Fibroblast of lung (primary cell): ENCODE measurements around the gene TNS1. TPM values are rescaled to one million over a fixed set of nuclear protein-coding genes. Genes with fewer than 3 reads are reported as not detected.

Experiments used
- DNase-seq, 2 donors: peaks; one replicate each; pipeline versions ENCODE4 v3.0.0 to v3.0.0-alpha.2; 2010; ENCODE audit warnings: low read depth in 2 of 2
- H2AFZ ChIP-seq: 2 replicates; pipeline ENCODE4 v1.5.1; 2012; ENCODE audit warnings: low read length, control low read depth, inconsistent platforms
- H3K27ac ChIP-seq: 2 replicates; pipeline ENCODE4 v1.5.1; 2011; ENCODE audit warnings: low read length, control low read depth; ENCODE audit not compliant: insufficient read depth
- H3K27me3 ChIP-seq: 2 replicates; pipeline ENCODE4 v1.5.1; 2011; ENCODE audit warnings: mild to moderate bottlenecking, low read length; ENCODE audit not compliant: control insufficient read depth, insufficient read depth
- H3K36me3 ChIP-seq: 2 replicates; pipeline ENCODE4 v1.5.1; 2011; ENCODE audit warnings: low read length; ENCODE audit not compliant: control insufficient read depth, insufficient read depth
- H3K4me1 ChIP-seq: 2 replicates; pipeline ENCODE4 v1.5.1; 2011; ENCODE audit warnings: low read length; ENCODE audit not compliant: control insufficient read depth, insufficient read depth; ENCODE audit errors: extremely low read depth
- H3K4me2 ChIP-seq: 2 replicates; pipeline ENCODE4 v1.5.1; 2011; ENCODE audit warnings: low read length, control low read depth; ENCODE audit not compliant: insufficient read depth; ENCODE audit errors: extremely low read depth
- H3K4me3 ChIP-seq, 4 experiments: fragments of 200-600 bp in 1 of 4; sonication (generic) in 1 of 4; replicated peaks in 1 of 4; 2 replicates each; pipeline ENCODE4 v1.5.1; 2011 to 2016; ENCODE audit warnings: low read length in 4 of 4, low read depth in 3 of 4, mild to moderate bottlenecking in 3 of 4, control low read depth in 2 of 4, inconsistent platforms in 1 of 4, mixed read lengths in 1 of 4; ENCODE audit not compliant: insufficient read depth in 1 of 4; ENCODE audit errors: control extremely low read depth in 1 of 4
- H3K79me2 ChIP-seq: 2 replicates; pipeline ENCODE4 v1.5.1; 2012; ENCODE audit warnings: mild to moderate bottlenecking, low read length, inconsistent platforms; ENCODE audit not compliant: control insufficient read depth, insufficient read depth
- H3K9ac ChIP-seq: 2 replicates; pipeline ENCODE4 v1.5.1; 2011; ENCODE audit warnings: mild to moderate bottlenecking, low read length, control low read depth; ENCODE audit not compliant: insufficient read depth
- H3K9me3 ChIP-seq: 2 replicates; pipeline ENCODE4 v1.5.1; 2012; ENCODE audit warnings: low read depth, low read length; ENCODE audit not compliant: control insufficient read depth, insufficient read depth
- H4K20me1 ChIP-seq: 2 replicates; pipeline ENCODE4 v1.5.1; 2011; ENCODE audit warnings: low read length; ENCODE audit not compliant: control insufficient read depth, insufficient read depth; ENCODE audit errors: extremely low read depth
- EZH2 ChIP-seq: IDR thresholded peaks from 2 replicates; pipeline ENCODE4 v1.5.1; 2012; ENCODE audit warnings: low read length, control low read depth, mild to moderate bottlenecking; ENCODE audit errors: missing control alignments
- polyA plus RNA-seq, 2 donors: library from polyadenylated mRNA; depleted of rRNA in 1 of 2; stranded (reverse) in 1 of 2; unstranded in 1 of 2; fragments of >200 nt; gene quantifications; 2 replicates each; pipeline ENCODE4 v1.2.1, GENCODE V29; 2011 to 2012; ENCODE audit warnings: missing spikeins in 1 of 2
- total RNA-seq: library from RNA; depleted of rRNA; stranded (reverse); fragments of >200 nt; gene quantifications from 2 replicates; pipeline ENCODE4 v1.2.1, GENCODE V29; 2014
- TF ChIP-seq, protein P1 (sequence below), 2 donors: IDR thresholded peaks in 1 of 2; conservative IDR thresholded peaks in 1 of 2; 1 replicate in 1 of 2; 2 replicates in 1 of 2; pipeline ENCODE4 v1.5.1; 2011 to 2012; ENCODE audit warnings: low read length in 2 of 2, control low read depth in 1 of 2, inconsistent platforms in 1 of 2, low read depth in 1 of 2, mild to moderate bottlenecking in 1 of 2

The TNS1 gene
- total and polyA plus RNA-seq, 2 donors (not counting 1 experiment from before 2014, with no cell fraction given): 44.4 to 47.1 TPM

DNA sequence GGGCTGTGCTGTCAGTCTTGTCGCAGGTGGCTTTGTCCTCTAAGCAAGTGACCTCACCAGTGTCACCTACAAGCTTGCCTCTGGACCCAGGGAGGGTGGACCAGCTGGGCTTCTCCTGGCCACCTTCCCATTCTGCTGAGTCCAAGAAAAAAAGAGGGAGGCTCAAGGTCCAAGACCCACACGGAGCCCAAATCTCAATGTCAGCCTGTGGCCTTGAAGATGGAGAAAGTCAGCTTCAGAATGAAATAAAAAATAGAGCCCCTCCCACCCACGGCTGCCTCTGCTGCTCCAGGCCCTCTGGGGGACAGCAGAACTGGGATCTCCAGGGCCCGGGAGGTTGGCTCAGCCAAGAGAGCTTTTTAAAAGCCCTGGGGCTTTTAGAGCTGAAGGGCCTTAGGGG is 145.9 kb downstream of the TNS1 start:
- TF ChIP-seq, protein P1, sequence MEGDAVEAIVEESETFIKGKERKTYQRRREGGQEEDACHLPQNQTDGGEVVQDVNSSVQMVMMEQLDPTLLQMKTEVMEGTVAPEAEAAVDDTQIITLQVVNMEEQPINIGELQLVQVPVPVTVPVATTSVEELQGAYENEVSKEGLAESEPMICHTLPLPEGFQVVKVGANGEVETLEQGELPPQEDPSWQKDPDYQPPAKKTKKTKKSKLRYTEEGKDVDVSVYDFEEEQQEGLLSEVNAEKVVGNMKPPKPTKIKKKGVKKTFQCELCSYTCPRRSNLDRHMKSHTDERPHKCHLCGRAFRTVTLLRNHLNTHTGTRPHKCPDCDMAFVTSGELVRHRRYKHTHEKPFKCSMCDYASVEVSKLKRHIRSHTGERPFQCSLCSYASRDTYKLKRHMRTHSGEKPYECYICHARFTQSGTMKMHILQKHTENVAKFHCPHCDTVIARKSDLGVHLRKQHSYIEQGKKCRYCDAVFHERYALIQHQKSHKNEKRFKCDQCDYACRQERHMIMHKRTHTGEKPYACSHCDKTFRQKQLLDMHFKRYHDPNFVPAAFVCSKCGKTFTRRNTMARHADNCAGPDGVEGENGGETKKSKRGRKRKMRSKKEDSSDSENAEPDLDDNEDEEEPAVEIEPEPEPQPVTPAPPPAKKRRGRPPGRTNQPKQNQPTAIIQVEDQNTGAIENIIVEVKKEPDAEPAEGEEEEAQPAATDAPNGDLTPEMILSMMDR (conservative IDR thresholded peaks at IDR 0.05 in 1 of 2, IDR thresholded peaks at IDR 0.05 in 1 of 2; ENCODE audit: low read depth in 1 of 2, low read length in 2 of 2): no peak
- TF ChIP-seq EZH2: no peak
- Histone ChIP-seq H3K4me3 (no peak overlapping the region), H3K27ac (no peak overlapping the region), H3K36me3 (peaks cover 3% of the 10 kb centered on the region), H2AFZ (no peak overlapping the region), H3K9ac (no peak overlapping the region), H3K4me2 (no peak overlapping the region), H3K79me2 (no peaks in the 10 kb centered on the region), H3K27me3 (no peaks in the 10 kb centered on the region), H3K4me1 (peaks cover 33% of the 10 kb centered on the region), H3K9me3 (no peaks in the 10 kb centered on the region), H4K20me1 (no peaks in the 10 kb centered on the region)
- DNase-seq: no peak

DNA sequence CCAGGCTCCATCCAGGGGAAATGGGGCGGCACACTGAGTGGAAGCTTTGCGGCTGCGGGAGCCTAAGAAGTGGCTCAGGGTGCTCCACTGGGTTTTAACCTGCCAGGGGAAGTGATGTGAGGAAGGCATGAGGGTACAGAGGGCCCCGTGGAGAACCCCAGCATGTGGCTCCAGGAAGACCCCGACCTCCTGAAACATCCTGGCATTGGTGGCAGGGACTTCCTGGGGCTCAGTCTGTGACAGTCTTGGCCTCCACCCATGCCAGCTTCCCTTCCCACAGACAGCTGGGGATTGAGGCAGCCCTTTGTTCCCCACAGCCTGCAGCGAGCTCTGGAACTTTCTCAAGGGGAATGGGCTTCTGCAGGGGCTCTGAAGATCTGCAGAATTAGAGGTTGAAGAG is 146.6 kb downstream of the TNS1 start:
- no peaks in the 10 kb centered on the region for H3K9me3 ChIP-seq
- no peak overlapping the region for H3K27ac ChIP-seq
- H3K9ac ChIP-seq: no peak overlapping the region
- no peak overlapping the region for H3K4me3 ChIP-seq
- no peaks in the 10 kb centered on the region for H3K79me2 ChIP-seq
- H2AFZ ChIP-seq: no peak overlapping the region
- peaks cover 2% of the 10 kb centered on the region for H3K36me3 ChIP-seq
- H3K4me2 ChIP-seq: no peak overlapping the region
- no peaks in the 10 kb centered on the region for H3K27me3 ChIP-seq
- no peaks in the 10 kb centered on the region for H4K20me1 ChIP-seq
- TF ChIP-seq, protein P1 (conservative IDR thresholded peaks at IDR 0.05 in 1 of 2, IDR thresholded peaks at IDR 0.05 in 1 of 2; ENCODE audit: low read depth in 1 of 2, low read length in 2 of 2): no peak
- no peak for TF ChIP-seq EZH2
- no peak for DNase-seq
- peaks cover 38% of the 10 kb centered on the region for H3K4me1 ChIP-seq

DNA sequence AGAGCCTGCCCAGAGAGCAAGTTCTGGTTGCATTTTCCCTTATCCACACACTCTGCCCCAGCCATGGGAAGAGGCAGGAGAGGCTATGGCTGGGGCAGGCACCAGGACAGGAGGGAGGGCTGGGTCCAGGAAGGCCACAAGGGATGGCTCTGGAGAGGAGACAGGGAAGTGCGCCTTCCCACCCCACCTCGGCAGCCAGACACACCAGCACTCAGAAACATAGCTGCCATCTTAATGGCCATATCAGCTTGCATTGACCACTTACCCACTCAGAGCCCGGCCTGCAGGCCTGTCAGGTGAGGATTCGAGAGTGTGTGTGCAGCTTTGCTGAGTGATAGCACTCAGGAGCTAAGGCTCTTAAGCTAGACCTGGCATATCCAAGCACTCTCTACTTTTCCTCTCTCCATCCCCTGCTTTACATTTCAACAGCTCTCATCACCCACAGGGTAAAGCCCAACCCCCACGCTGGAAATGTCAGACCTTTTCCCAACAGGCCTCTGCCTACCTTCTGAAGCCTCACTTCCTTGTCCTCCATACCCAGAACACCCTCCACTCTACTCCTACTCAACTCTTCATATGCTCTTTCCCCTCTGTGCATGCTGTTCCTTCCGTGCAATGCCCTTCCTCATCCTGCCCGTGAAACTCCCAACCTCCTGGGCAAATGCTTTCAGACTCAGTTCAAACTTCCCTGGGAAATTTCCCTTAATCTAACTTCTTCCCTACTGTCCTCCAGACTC is 147.9 kb downstream of the TNS1 start:
- Histone ChIP-seq H3K9ac (no peak overlapping the region), H3K4me3 (no peak overlapping the region), H3K4me2 (no peak overlapping the region), H3K4me1 (peaks cover 47% of the 10 kb centered on the region), H3K79me2 (no peaks in the 10 kb centered on the region), H3K27me3 (no peaks in the 10 kb centered on the region), H3K36me3 (peaks cover 2% of the 10 kb centered on the region), H2AFZ (no peak overlapping the region), H3K27ac (no peak overlapping the region), H4K20me1 (no peaks in the 10 kb centered on the region), H3K9me3 (no peaks in the 10 kb centered on the region)
- no peak for DNase-seq
- TF ChIP-seq, protein P1 (conservative IDR thresholded peaks at IDR 0.05 in 1 of 2, IDR thresholded peaks at IDR 0.05 in 1 of 2; ENCODE audit: low read depth in 1 of 2, low read length in 2 of 2): no peak
- no peak for TF ChIP-seq EZH2
